Stimulated activated CD4-positive, alpha-beta T cell treated with anti-CD3 and anti-CD28 coated beads, Interleukin-12 subunit alpha, Interleukin-12 subunit beta, amount 100 ng/mL, for 24 hours (primary cell): Measurements from ENCODE around the gene PRMT9.

Experiments
- DNase-seq, 2 experiments: peaks; one replicate each; pipeline ENCODE4 v3.0.0-alpha.2; 2020; ENCODE audit warnings: low read depth in 2 of 2

The PRMT9 gene

DNA sequence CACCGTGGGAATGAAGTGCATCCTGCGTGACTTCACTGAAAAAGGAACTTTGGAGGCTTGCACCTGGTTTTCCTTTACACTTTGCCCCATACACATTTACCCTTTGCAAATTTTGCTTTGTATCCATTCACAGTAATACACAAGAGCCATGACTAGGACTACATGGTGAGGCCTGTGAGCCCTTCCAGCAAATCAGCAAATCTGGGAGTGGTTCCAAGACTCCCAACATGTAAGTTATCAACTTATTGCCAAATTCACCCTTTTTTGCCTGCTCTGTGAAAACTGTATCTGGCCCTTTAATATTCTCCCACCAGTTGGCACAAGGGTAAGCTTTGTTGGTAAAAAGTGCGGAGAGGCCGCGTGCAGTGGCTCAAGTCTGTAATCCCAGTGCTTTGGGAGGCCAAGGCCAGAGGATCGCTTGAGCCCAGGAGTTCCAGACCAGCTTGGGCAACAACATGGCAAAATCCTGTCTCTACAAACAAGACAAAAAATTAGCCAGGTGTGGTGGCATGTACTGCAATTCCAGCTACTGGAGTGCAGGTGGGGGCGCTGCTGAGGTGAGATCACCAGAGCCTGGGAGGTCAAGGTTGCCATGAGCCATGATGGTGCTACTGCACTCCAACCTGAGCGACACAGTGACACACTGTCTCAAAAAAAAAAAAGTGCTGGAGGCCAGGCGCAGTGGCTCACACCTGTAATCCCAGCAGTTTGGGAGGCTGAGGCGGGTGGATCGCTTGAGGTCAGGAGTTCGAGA, 5.0 kb downstream of the PRMT9 start:
- no peak for DNase-seq

- no peak for DNase-seq
Measured at GRCh38 chr4:147678106-147678505, 5.9 kb downstream of the PRMT9 start.

GRCh38 chr4:147674496-147674895, 9.5 kb downstream of the PRMT9 start:
- DNase-seq: no peak

DNA sequence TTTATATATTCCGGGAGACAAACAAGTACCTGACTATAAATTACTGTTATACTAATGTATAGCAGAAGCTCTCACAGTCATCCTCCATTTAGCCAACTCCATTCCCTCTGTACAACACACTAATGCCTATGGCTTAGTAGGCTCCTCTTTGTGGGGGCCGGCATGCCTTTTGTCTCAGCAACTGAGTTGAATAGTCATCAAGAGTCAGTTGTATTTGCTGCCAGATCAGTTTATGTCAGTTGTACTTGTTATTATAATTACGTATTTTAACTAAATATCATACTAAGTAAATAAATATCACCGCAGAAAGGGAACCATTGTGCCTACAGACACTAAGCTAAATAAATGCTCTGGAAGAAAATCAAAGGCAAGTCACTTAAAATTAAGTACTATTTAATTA, 9.9 kb downstream of the PRMT9 start:
- DNase-seq: no peak

DNA sequence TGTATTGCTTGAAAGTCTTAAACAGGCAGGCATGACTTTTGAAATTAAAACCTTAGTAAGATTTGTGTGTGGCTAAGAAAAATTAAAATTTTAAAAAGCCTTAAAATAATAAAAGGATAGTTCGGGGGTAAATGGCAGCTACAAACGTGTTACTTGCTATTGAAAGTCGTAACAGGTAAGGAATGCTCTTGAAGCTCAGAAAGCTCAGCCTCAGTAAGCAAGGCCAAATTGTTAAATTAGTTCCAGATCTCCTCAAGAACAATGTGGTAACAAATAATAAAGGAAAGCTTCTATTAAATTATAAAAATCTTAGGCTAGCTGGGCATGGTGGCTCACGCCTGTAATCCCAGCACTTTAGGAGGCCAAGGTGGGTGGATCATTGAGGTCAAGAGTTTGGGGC, 25.5 kb downstream of the PRMT9 start:
- no peak for DNase-seq

DNA sequence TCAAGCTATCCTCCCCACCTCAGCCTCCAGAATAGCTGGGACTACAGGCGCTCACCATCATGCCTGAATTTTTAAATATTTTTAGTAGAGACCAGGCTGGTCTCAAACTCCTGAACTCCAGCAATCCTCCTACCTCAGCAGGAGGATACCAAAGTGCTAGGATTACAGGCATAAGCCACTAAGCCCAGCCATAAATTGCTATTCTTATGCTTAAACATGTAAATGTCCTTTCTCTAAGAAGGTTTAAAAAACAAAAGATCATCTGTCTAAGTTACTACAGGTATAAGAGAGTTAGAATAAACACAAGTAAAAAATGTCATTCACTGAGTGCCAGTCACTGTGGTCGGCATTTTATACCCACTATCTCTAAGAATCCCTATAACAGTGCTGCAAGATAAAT, 28.3 kb downstream of the PRMT9 start:
- DNase-seq: no peak

DNA sequence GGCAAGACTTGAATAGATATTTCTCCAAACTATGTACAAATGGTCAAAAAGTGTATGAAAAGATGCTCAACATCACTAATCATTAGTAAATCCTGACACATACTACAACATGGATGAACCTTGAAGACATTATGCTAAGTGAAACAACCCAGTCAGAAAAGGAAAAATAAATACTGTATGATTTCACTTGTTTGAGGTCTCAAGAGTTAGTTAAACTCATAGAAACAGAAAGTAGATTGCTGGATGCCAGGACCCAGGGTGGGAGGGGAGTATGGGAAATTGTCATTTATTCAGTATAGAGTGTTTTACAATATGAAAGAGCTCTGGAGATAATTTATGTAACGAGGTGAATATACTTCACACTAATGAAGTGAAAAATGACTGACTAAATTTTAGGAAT, 32.4 kb downstream of the PRMT9 start:
- no peak for DNase-seq

- DNase-seq: no peak
Measured at GRCh38 chr4:147648656-147649055, 35.3 kb downstream of the PRMT9 start.

DNA sequence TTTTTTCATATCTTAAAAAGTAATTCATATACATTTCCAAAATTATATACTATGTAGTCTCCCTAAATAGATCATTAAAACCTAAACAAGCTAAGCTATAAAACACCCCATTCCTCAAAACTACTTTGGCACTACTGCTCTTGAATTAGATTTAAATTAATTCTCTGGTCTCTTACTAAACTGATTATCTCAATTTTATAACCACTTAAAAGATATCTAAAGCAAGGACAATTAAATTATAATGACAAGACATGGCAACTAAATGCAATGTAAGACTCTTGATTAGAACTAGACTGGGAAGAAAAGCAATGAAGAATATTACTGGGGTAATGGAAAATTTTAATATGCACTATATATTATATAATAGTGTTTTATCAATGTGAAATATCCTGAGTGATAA, 38.9 kb downstream of the PRMT9 start:
- DNase-seq: no peak

DNA sequence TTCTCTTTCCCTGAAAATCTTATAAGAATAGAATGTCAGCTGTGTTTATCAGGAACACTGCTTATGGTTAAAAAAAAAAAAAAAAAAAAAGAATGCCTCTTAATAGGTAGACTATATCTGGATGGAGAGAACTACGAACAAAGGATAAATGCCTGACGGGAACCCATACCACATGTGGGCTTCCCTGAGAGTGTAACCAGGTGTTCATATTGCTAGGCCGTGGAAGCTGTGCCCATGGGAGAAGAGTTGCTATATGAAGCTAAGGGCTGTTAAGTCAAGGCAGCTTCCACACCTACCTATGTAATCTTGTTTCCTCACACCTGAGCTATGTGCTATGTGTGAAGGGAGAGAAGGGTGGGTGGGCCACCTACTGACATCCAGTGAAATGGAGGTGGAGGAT, 39.5 kb downstream of the PRMT9 start:
- DNase-seq: no peak

GRCh38 chr4:147643616-147644015, 40.3 kb downstream of the PRMT9 start:
- DNase-seq: no peak

DNA sequence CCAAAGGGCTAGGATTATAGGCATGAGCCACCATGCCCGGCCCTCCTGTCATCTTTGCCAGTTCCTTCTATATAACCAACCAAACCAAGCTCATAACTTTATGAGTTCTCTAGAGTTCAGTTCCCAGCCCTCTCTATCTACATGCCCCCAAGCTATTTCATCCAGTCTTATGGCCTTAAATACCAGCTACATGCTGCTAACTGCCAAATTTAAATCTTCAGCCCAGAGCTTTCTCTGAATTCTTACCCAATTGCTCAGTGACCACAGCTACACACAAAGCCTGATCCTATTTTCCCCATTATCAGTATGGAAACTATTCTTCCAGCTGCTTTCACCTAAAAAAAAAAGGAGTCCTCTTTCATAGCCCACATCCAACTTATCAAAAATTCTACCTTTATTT, 43.6 kb downstream of the PRMT9 start:
- no peak for DNase-seq

DNA sequence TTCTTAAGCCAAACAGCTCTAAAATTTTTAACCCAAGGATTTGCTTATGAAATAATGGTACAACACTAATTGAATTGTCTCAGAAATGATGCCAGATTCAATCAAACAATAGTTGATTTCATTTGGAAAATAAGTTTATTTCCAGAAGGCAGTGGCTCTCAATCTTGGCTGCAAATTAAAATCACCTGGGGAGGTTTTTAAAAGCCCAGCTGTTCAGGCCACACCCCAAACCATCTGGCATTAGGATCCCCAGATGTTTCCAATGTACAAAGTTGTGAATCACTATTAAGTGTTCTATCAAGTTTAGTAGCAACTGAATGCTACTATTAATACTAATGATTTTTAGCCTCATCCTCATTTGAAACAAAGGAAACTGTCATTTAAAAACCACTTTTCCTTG, 44.6 kb downstream of the PRMT9 start:
- DNase-seq: no peak

DNA sequence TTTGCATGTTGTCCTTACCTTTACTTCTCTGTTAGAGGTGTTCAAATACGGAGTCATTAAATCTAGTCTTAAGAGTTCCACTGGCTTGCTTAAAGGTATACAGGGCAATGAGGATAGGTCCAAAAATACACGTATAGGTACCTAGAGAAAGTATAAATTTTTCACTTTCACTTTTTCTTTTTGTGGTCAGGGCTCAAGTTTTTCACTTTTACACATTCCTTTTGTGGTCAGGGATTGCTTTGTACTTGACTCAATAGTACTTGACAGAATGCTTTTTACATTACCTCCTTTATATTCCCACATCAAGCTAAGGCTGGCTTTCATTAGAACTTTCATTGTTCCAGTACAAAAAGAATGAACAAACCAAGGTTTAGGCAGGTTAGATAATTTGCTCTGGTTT, 45.0 kb downstream of the PRMT9 start:
- DNase-seq: no peak

GRCh38 chr4:147638365-147638764, 45.6 kb downstream of the PRMT9 start:
- no peak for DNase-seq

DNA sequence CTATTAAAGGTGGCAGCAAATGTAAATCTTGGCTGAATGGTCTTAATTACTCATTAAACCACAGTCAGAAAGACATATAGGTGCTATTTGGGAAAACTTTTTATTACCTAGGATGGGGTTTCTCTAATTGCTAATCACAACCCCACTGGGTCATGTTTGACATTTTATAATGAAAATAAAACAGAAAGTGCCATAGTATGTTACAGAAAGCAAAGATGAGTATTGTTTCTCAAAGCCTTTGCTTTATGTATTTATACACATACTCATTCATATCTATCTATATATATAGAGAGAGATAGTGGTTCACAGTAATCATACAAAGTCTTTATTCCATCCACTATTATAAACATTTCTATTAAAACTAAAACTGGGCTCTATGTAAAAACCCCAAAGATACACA, 48.6 kb downstream of the PRMT9 start:
- no peak for DNase-seq

GRCh38 chr4:147633643-147634042, 50.3 kb downstream of the PRMT9 start:
- DNase-seq: no peak

GRCh38 chr4:147633113-147633512, 50.9 kb downstream of the PRMT9 start:
- no peak for DNase-seq

GRCh38 chr4:147629783-147630730, 53.9 kb downstream of the PRMT9 start:
- no peak for DNase-seq

GRCh38 chr4:147628415-147628814, 55.5 kb downstream of the PRMT9 start:
- no peak for DNase-seq

DNA sequence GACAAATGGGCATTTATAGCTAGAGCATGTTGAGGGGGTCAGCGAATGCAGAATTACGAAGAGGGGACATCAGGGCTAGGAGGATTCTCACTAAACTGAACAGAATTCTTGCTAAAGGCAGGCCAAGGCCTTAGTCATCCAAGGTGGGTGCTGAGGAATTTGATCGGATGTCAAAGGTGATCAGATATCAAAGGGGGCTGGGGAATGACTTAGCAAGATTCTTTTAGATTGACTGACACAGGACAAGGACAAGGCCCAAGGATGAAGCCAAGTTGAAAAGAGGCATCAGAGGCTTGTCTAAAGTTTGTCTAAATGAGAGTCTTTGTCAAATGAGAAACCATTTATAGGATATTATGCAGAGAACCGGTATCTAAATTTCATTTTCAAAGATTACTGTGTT, 57.1 kb downstream of the PRMT9 start:
- DNase-seq: no peak

DNA sequence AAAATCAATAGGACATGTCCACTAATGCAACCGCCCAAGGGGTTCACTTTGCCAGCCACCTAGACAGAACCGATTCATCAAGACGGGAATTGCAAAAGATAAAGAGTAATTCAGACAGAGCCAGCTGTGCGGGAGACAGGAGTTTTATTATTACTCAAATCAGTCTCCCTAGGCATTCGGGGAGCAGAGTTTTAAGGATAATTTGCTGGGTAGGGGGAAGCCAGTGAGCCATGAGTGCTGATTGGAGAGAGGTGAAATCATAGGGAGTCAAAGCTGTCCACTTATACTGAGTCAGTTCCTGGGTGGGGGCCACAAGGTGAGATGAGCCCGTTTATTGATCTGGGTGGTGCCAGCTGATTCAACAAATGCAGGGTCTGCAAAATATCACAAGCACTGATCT, 58.2 kb downstream of the PRMT9 start:
- DNase-seq: no peak

- no peak for DNase-seq
Measured at GRCh38 chr4:147620315-147620714, 63.6 kb downstream of the PRMT9 start.
